SH-SY5Y (cell line): Measurements from ENCODE around the gene CHD9.

Experiments used
- GATA2 ChIP-seq: IDR thresholded peaks from 2 replicates; pipeline ENCODE4 v1.6.1; 2011; ENCODE audit warnings: mild to moderate bottlenecking, low read depth, low read length
- GATA3 ChIP-seq: IDR thresholded peaks from 2 replicates; pipeline ENCODE4 v1.6.1; 2011; ENCODE audit warnings: low read depth, mild to moderate bottlenecking, low read length, moderate library complexity

- no peak for TF ChIP-seq GATA2
- TF ChIP-seq GATA3 = no peak
Observed at GRCh38 chr16:53083119-53083518, 28.3 kb downstream of the CHD9 start.
